GM21825 (cell line): ENCODE measurements around the gene APPBP2.
"Not testable (repeated sequence)": the region's sequence is repeated elsewhere in the genome, so short reads cannot be mapped to it uniquely, and the experiment has no call there.

ENCODE experiments used
- ATAC-seq: cut with Tn5 transposase; IDR thresholded peaks from one replicate; pipeline ENCODE4 v1.9.1; 2021; ENCODE audit warnings: mild to moderate bottlenecking, moderate library complexity; ENCODE audit not compliant: unreplicated experiment

The APPBP2 gene, protein sequence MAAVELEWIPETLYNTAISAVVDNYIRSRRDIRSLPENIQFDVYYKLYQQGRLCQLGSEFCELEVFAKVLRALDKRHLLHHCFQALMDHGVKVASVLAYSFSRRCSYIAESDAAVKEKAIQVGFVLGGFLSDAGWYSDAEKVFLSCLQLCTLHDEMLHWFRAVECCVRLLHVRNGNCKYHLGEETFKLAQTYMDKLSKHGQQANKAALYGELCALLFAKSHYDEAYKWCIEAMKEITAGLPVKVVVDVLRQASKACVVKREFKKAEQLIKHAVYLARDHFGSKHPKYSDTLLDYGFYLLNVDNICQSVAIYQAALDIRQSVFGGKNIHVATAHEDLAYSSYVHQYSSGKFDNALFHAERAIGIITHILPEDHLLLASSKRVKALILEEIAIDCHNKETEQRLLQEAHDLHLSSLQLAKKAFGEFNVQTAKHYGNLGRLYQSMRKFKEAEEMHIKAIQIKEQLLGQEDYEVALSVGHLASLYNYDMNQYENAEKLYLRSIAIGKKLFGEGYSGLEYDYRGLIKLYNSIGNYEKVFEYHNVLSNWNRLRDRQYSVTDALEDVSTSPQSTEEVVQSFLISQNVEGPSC

DNA sequence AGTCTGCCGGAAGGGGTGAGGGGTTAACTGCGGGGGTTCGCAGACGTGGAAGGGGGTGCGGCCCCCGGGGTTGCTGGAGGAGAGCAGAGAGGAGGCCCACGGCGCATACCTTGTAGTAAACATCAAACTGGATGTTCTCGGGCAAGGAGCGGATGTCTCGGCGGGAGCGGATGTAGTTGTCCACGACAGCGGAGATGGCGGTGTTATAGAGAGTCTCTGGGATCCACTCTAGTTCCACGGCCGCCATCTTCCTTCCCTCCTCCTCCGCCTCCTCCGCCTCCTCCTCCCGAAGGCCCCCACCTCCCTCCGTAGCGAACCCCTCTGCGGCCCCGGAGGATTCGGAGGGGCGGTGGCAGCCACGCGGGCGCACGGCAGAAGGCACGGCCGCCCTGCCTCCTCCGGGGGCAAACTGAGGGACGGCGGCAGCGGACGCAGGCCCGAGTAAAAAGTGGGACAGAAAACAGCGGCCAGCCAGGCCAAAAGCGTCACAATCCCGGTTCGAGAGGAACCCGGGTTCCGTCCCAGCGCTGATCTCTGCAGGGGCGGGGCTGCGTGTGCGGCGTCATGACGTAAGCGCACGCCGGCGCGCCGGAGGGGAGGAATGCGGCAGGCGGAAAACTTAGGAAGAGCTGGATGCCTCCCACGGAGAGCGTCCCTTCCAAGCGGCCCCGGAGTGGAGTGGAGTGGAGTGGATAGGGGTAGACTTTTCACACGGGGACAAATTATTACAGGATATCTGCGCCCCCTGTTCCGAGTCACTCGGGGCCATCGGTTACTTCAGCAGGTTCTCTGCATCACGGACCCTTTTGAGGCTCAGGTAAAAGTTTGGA is at the start of gene APPBP2:
TSS of gene APPBP2 (minus strand) at position 558 of the 830 bp plus-strand sequence. CDS start at position 247, 311 bp downstream.
- peak; percentile 88 for ATAC-seq

DNA sequence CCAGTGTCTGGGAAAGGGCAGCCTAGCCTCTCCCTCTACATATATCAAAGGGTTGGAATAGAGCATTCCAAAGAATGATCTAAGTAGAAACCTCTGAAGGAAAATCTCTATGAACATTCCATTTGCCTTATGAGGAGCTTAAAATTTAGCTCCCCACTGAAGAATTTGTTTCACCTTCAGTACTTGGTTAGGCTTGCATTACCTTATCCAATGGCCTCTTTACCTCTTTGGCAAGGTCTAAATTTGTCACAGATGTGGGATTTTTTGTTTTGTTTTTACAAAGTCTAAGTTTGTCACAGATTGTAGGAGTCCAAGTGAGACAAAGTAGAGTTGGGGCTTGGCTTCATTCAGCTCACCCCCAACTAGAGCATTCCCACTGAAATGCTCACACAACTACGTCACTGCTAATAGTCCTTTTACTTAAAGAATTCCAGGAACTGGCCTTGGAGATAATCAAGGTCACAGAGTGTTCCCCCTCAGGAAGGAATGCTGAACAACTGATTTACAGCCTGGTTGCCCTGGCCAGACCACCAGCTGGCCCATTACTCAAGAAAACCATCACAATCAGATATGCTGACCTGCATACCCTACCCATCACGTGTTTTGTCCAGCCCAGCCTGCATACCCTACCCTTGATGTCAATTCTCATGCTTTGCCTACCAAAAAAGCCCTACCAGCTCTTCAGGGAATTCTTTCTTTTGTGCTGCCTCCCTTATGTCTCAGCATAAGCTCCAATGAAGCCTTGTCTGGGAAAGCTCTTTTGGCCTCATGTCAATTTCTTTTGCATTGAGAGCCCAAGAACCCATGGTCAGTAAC is 47.4 kb upstream of the APPBP2 start:
- no peak for ATAC-seq

DNA sequence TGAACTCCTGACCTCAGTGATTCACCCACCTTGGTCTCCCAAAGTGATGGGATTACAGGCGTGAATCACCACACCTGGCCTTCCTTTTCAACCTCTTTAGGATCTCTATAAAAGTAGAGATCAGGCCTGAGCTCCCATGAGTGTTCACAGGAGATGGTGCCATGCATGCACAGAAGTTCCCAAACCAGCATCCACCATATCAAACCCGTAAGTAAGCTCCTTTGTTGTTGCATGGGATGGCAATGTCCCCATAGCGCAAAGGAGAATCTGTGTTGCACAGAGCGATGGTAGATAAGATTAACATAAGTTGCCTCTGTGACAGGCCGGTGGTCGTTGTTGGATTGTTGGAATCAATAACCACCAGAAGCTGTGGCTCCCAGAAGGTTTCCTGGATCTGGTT is 39.2 kb upstream of the APPBP2 start:
- ATAC-seq, result no peak

DNA sequence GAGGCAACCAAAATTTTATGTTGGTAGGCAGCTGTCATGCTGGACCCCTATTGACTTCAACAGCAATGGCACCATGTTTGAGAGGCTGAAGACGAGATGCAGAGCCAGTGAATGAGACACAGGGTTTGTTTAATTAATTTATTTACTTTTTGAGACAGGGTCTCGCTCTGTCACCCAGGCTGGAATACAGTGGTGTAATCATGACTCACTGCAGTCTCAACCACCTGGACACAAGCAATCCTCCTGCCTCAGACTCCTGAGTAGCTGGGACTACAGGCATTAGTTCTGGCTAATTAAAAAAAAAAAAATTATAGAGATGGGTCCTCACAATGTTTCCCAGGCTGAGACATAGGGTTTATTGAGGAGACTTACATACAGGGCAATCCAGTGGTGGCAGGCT is 37.7 kb upstream of the APPBP2 start:
- ATAC-seq, result no peak

DNA sequence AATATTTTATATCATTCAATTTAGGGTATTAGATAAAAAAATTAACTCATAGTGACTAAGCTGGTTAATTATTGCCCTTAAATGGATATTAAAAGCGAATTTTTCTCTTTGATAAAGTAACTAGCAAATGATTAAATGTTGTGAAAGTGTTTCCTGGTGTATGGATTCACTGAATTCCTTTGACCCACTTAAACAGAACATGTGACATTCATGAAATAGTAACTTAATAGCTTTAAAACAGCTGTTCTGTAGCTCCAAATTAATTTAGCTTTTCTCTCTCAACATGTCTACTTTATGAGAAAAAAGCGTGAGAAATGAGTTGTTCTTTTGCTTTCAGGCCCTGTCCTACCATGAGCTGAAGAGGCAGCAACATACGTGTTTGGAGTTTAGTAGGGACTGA is 36.4 kb upstream of the APPBP2 start:
- ATAC-seq, result no peak

DNA sequence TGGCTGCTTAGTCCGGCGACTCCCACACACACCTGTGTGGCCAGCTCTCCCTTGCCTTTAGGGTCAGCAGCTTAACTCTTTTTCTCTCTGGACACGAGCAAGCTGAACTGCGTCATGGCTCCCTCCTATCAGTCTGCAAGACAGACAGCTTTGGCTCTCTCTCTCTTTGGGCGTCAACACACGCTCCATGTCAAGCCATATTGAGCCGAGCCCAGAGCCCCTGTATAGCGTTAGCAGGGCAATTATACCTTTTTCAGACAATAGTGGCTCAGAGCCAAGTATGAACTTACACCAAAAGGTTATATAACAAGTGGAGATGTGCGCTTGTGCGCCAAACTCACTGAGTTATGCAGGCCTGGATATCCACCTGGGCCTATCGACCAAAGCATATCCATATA is 34.8 kb upstream of the APPBP2 start:
- no peak for ATAC-seq

DNA sequence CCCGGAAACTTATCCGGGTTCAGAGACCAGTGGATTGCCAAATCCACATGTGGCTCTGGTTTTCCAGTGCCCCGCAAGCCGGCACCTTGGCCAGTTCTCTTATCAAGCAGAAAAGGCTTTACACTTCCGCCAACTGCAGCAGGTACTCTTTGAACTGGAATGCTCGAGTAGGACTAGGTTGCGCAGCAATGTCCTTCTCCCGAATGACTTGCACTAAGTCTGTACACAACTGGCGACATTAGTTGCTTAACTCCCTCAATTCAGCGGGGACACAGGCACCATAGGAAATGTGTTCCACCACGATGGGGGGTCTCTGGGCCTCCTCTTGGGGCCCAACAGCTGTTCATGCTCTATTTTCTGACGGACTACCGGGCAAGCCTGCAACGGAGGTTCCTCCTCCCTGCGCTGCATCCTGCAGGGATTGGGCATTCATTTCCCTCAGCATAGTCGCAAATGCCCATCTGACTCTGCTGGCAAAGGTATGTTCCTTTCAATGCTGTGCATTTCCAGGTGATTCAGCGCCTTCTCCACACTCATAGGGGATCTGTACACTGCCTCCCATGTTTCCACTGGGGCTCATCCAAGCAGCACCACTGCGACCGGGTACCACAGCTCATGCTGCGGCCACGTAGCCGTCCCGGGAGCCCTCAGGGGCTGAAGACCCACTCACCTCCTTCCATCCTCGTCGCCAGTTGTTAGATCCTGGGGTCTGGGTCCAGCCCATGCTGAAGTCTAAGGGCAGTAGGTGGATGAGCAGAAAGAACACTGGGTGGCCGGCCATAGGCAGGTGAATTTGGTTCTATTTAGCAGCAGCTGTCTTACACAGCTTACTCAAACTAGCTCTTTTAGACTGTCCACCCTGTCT is 34.2 kb upstream of the APPBP2 start:
- ATAC-seq, result no peak

DNA sequence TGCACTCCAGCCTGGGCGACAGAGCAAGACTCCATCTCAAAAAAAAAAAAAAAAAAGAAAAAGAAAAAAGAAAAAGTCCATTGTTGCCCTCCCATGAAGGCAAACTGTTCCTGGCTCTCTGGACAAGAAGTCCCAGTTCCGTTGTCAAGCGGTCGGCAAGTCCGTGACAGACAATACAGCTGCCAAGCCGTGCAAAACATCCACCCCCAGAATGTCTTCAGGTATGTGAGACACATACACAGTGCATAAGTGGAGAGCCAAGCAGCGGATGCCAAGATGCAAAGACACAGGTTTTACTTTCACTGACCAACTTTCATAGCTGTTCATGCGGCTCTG is 33.6 kb upstream of the APPBP2 start:
- no peak for ATAC-seq

DNA sequence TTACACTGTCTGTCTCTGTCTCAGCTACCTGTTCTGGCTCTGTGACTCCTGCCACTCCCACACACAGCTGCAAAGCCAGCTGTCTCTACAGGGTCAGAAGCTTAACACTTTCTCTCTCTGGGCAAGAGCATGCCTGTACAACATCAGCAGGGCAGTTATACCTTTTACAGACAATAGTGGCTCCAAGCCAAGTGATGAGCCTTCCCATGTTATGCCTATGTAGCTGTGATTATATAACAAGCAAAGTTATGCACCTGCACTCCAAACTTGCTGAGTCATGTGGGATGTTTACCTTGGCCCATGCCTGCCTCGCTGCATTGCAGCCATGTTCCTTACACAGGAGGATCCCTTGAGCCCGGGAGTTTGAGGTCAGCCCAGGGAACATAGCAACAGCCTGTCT is 31.8 kb upstream of the APPBP2 start:
- no peak for ATAC-seq

DNA sequence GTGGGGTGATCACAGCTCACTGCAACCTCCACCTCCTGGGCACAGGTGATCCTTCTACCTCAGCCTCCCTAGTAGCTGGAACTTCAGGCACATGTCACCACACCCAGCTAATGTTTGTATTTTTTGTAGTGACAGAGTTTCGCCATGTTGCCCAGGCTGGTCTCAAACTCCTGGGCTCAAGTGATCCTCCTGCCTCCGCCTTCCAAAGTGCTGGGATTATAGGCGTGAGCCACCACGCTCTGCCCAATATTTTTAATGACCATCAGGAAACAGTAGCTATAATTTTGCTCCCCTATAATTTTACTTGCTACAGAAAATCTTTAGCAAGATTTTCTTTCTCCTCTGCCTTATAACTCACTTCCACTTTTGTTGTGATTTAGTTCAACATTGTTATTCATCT is 29.7 kb upstream of the APPBP2 start:
- ATAC-seq, result no peak

DNA sequence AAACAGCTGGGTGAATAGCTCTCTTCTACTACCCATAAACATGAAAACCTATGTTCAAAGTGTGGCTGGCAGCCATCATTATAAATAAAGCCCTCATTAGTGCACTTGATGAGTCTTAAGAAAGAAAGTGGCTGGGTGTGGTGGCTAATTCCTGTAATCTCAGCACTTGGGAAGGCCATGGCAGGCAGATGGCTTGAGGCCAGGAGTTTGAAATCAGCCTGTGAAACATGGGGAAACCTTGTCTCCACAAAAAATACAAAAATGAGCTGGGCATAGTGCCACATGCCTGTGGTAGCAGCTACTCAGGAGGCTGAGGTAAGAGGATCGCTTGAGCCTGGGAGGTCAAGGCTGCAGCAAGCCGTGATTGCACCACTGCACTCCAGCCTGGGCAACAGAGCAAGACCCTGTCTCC is 28.3 kb upstream of the APPBP2 start:
- ATAC-seq, result no peak

DNA sequence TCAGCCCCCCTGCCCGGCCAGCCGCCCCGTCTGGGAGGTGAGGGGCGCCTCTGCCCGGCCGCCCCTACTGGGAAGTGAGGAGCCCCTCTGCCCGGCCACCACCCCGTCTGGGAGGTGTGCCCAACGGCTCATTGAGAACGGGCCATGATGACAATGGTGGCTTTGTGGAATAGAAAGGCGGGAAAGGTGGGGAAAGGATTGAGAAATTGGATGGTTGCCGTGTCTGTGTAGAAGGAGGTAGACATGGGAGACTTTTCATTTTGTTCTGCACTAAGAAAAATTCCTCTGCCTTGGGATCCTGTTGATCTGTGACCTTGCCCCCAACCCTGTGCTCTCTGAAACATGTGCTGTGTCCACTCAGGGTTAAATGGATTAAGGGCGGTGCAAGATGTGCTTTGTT is 26.2 kb upstream of the APPBP2 start:
- ATAC-seq, result not testable (repeated sequence)

DNA sequence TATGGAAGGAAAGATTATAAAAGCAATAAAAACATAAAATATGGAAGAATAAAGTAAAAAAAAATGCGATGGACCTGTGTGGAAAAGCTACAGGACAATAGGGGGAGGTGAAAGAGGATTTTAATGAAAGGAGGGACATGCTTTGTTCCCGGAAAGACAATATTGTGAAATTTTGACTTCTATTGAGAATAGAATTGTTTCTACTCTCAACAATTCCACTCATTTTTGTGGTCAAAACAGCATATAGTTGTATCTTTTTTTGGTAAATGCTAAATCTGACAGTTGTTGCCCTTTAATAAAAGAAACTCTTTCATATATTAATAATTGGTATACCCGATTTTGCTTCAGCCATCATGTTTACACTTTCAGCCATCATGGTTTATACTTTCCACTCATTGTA is 22.9 kb upstream of the APPBP2 start:
- ATAC-seq, result no peak

DNA sequence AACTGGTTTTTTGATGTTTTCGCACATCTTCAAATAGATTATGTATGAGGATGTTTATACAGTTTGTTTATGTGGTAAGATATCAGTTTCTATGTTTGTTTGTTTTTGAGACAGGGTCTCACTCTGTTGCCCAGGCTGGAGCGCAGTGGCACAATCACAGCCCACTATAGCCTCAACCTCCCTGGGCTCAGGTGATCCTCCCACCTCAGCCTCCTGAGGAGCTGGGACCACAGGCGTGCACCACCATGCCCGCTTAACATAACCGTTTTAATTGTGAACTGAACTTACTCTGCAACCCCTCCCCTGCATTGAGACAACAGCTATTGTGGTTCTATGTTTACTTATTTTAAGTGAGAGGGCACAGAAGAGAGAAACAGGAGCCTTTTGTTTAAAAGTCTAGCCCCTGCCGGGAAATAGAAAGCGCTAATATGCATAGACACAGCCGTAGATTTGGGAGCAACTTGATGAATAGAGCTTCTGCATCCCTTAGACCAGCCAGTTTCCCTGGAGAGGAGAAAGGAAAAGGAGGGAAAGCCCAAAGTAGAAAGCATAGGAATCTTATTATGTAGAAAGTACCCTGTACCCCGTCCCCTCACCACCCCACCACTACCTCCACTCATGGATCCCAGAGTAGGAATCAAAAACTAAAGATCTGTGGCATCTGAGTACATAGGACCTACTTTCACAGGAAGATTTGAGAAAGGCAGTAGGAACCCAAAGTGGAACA is 19.6 kb upstream of the APPBP2 start:
- ATAC-seq, result no peak

DNA sequence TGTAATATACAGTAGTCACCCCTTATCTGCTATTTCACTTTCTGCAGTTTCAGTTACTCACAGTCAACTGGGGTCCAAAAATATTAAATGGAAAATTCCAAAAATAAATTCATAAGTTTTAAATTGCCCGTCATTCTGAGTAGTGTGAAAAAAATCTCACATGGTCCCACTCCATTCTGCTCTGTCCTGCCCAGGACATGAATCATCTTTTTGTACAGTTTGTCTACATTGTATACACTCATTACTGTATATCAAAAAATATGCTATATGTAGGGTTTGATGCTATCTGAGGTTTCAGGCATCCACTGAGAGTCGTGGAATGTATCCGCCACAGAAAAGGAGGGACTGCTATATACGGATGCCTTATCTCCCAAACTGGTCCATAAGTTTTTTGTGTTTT is 16.0 kb upstream of the APPBP2 start:
- no peak for ATAC-seq

DNA sequence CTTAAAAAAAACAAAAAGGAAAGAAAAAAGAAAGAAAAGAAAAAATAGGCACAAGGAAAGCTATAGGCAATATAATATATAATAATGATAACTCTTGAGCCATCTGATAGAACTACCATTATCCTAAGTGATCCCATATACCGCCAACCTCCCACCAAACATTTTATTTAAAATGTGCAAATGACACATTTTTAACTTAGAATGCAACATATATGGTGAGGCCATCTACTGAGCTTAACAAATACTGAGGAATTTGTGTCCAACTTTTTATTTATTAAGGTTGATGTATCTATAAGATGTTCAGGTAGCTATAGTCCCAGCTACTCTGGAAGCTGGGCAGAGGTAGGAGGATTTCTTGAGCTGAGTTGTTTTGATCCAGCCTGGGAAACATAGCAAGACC is 14.4 kb upstream of the APPBP2 start:
- ATAC-seq, result no peak

DNA sequence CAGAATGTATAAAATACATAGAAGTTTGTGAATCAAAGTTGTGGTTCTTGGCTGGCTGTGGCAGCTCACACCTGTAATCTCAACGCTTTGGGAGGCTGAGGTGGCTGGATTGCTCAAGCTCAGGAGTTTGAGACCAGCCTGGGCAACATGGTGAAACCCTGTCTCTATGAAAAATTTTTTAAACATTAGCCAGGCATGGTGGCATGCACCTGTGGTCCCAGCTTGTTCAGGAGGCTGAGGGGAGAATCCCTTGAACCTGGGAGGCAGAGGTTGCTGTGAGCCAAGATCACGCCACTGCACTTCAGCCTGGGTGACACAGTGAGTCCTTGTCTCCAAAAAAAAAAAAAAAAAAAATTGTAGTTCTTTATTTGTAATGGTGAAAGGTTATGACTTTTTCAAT is 13.8 kb upstream of the APPBP2 start:
- ATAC-seq, result no peak

DNA sequence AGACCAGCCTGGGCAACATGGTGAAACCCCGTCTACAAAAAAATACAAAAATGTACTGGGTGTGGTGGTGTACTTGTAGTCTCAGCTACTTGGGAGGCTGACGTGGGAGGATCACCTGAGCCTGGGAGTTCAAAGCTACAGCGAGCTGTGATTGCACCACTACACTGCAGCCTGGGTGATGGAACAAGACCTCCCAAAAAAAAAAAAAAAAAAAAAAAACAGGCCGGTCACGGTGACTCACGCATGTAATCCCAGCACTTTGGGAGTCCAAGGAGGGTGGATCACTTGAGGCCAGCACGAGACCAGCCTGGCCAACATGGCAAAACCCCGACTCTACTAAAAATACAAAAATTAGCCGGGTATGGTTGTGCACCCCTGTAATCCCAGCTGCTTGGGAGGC is 12.7 kb upstream of the APPBP2 start:
- no peak for ATAC-seq
